Neural progenitor cell (in vitro differentiated cells): ENCODE results near the gene FBXL5.

ENCODE experiments used
- CTCF ChIP-seq: fragments of 200-600 bp; sonication (generic); IDR thresholded peaks from 2 replicates; pipeline ENCODE4 v1.5.1; 2017; ENCODE audit warnings: antibody characterized with exemption, mild to moderate bottlenecking
- EZH2 ChIP-seq: fragments of 200-600 bp; sonication (generic); IDR thresholded peaks from 2 replicates; pipeline ENCODE4 v1.6.1; 2017; ENCODE audit warnings: antibody characterized with exemption, mild to moderate bottlenecking, moderate library complexity
- EZH2phosphoT487 ChIP-seq: fragments of 200-600 bp; sonication (generic); IDR thresholded peaks from 2 replicates; pipeline ENCODE4 v1.6.1; 2017; ENCODE audit warnings: antibody characterized with exemption

- TF ChIP-seq CTCF, result no peak
- TF ChIP-seq EZH2, result no peak
- TF ChIP-seq EZH2phosphoT487, result no peak
Measured at GRCh38 chr4:15557786-15558550, 97.2 kb downstream of the FBXL5 start.
